Common myeloid progenitor, CD34-positive (primary cell): ENCODE results near the gene GFOD1.
A peak's percentile ranks its signal among the peaks of the same experiment; 100 is the strongest.

Source experiments
- CTCF ChIA-PET: fragments of 350-600 bp; sonication (Branson Sonifier 250); formaldehyde crosslinking; loops from one replicate; lab custom pipeline; 2021; ENCODE audit warnings: antibody characterized with exemption; lab: Charles Lee
- POLR2A ChIA-PET: fragments of 350-600 bp; sonication (Branson Sonifier 250); formaldehyde crosslinking; loops from one replicate; lab custom pipeline; 2021; ENCODE audit warnings: antibody characterized with exemption; lab: Charles Lee
- DNase-seq, 3 donors: peaks; one replicate each; pipeline versions ENCODE4 v3.0.0 to v3.0.0-alpha.2; 2013
- H3K27ac ChIP-seq, 2 experiments: 1 replicate in 1 of 2; 2 replicates in 1 of 2; pipeline ENCODE4 v1.7.0; 2013; ENCODE audit warnings: inconsistent platforms in 2 of 2, low read length in 2 of 2, mild to moderate bottlenecking in 2 of 2, low read depth in 1 of 2, moderate library complexity in 1 of 2; ENCODE audit not compliant: severe bottlenecking in 2 of 2, insufficient read depth in 1 of 2, poor library complexity in 1 of 2
- H3K27me3 ChIP-seq, 5 experiments: replicated peaks in 2 of 5; 1 replicate in 3 of 5; 2 replicates in 2 of 5; pipeline versions ENCODE4 v1.6.1 to v1.7.0; 2013; ENCODE audit warnings: low read length in 4 of 5, mild to moderate bottlenecking in 2 of 5, moderate library complexity in 2 of 5, inconsistent platforms in 1 of 5; ENCODE audit not compliant: insufficient read depth in 5 of 5, control insufficient read depth in 4 of 5
- H3K36me3 ChIP-seq, 4 experiments: 1 replicate in 2 of 4; 2 replicates in 2 of 4; pipeline versions ENCODE4 v1.6.1 to v1.7.0; 2013; ENCODE audit warnings: low read length in 3 of 4, control low read depth in 1 of 4, mild to moderate bottlenecking in 1 of 4; ENCODE audit not compliant: control insufficient read depth in 4 of 4, insufficient read depth in 4 of 4
- H3K4me1 ChIP-seq, 4 experiments: 1 replicate in 3 of 4; 2 replicates in 1 of 4; pipeline versions ENCODE4 v1.6.1 to v1.7.1; 2013; ENCODE audit warnings: low read length in 3 of 4, mild to moderate bottlenecking in 3 of 4, control low read depth in 1 of 4, inconsistent platforms in 1 of 4, moderate library complexity in 1 of 4; ENCODE audit not compliant: control insufficient read depth in 4 of 4, insufficient read depth in 4 of 4; ENCODE audit errors: control extremely low read depth in 1 of 4
- H3K4me3 ChIP-seq, 7 experiments: 1 replicate in 4 of 7; 2 replicates in 3 of 7; pipeline versions ENCODE4 v1.5.1 to v1.7.0; 2013; ENCODE audit warnings: mild to moderate bottlenecking in 7 of 7, low read length in 6 of 7, moderate library complexity in 6 of 7, inconsistent platforms in 2 of 7, low read depth in 2 of 7, control low read depth in 1 of 7; ENCODE audit not compliant: insufficient read depth in 4 of 7, control insufficient read depth in 1 of 7; ENCODE audit errors: extremely low read depth in 1 of 7
- H3K9me3 ChIP-seq, 5 experiments: 1 replicate in 4 of 5; 2 replicates in 1 of 5; pipeline versions ENCODE4 v1.6.1 to v1.7.1; 2013; ENCODE audit warnings: low read length in 4 of 5, mild to moderate bottlenecking in 2 of 5, inconsistent platforms in 1 of 5, low read depth in 1 of 5, moderate library complexity in 1 of 5; ENCODE audit not compliant: control insufficient read depth in 4 of 5, insufficient read depth in 2 of 5; ENCODE audit errors: control extremely low read depth in 1 of 5
- WGBS: methylation state at CpG from one replicate; pipeline ENCODE4 v1.1.5; 2013; ENCODE audit not compliant: insufficient coverage; 5-methylcytosine and 5-hydroxymethylcytosine counted together

The GFOD1 gene

GRCh38 chr6:13415283-13415682 is 72.1 kb downstream of the GFOD1 start:
- no peak for DNase-seq
- ChIA-PET CTCF (interaction anchor here (1.0 to 2.2 kb wide), 5 partner anchors 10 to 122 kb away, joined by 4 to 12 read pairs (median 4); no protein-coding TSS in a partner anchor), POLR2A (no interaction called here)
- Histone ChIP-seq H3K27ac (no peak overlapping the region), H3K9me3 (no peaks in the 10 kb centered on the region), H3K4me1 (peaks cover 0 to 19% (median 12%) of the 10 kb centered on the region in 4 experiments), H3K4me3 (no peak overlapping the region), H3K36me3 (peaks cover 0 to 4% (median 0%) of the 10 kb centered on the region in 4 experiments), H3K27me3 (no peaks in the 10 kb centered on the region)
- 74% methylated on average over 5 of the region's 5 CpGs for whole genome bisulfite sequencing

DNA sequence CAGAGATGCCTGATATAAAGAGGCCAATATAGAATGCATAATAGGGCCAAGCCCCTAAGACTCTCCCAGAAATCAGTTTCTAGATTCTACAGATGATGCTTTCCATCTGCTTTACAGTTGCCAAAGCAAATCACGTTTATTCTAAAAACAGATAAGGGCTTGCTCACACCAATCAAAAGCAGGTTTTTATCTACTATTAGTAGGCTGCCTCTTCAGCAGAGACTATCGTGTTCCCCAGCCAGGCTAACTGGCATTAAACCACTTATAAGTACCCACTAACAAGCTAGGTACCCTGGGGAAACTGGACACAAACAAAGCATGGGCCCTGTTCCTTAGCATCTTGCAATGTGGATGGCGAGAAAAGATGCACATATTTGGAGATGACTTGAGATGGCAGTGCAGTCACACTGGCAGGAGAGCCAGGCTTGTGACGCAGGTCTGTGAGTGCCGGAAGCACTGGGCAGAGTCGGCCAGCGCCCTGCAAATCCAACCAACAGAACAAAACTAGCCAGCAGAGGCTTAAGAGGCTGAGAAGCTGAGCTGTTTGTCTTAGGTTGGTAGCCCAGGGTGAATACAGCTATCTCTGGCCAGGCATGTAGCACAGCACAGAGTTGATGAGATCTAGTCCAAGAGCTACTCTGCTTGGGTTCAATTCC is 73.4 kb downstream of the GFOD1 start:
- Histone ChIP-seq H3K4me3 (no peak overlapping the region), H3K27ac (no peak overlapping the region), H3K9me3 (no peaks in the 10 kb centered on the region), H3K36me3 (peaks cover 0 to 4% (median 0%) of the 10 kb centered on the region in 4 experiments), H3K4me1 (peaks cover 0 to 8% (median 2%) of the 10 kb centered on the region in 4 experiments), H3K27me3 (no peaks in the 10 kb centered on the region)
- ChIA-PET CTCF (interaction anchor here (0.8 to 2.2 kb wide), 26 partner anchors 8 to 211 kb away, joined by 3 to 12 read pairs (median 4); partner anchors contain the start of genes NOL7, SIRT5 and TBC1D7), POLR2A (no interaction called here)
- 75% methylated on average over 6 of the region's 7 CpGs for WGBS
- DNase-seq, result peak; percentile 68 to 89 (median 75)

DNA sequence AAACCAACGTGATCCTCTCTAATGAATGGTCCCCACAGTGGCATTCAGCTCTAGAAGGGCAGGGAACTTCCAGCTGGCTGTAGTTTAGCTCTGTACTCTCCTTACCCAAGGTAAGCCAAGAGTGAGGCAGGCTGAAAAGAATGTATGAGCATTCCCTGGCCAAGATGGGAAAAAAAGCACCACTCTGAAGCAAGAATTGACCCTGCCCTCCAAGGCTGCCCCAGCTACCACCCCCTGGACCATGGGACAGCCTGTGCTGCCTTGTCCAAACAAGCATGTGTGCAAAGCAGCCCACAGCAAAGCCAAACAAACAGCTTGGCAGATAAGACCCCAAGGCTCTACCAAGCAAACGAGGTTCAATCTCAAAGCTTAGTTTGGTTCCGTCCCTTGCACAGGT is 73.9 kb downstream of the GFOD1 start:
- CTCF ChIA-PET, result interaction anchor here (0.8 to 2.2 kb wide), 21 partner anchors 8 to 212 kb away, joined by 3 to 12 read pairs (median 4); partner anchors contain the start of genes NOL7 and TBC1D7
- 95% methylated on average over 3 of the region's 3 CpGs for WGBS
- no peak for DNase-seq
- Histone ChIP-seq H3K27ac (no peak overlapping the region), H3K27me3 (no peaks in the 10 kb centered on the region), H3K36me3 (peaks cover 0 to 4% (median 0%) of the 10 kb centered on the region in 4 experiments), H3K4me3 (no peak overlapping the region), H3K9me3 (no peaks in the 10 kb centered on the region), H3K4me1 (peaks cover 0 to 4% (median 0%) of the 10 kb centered on the region in 4 experiments)
- POLR2A ChIA-PET, result no interaction called here

DNA sequence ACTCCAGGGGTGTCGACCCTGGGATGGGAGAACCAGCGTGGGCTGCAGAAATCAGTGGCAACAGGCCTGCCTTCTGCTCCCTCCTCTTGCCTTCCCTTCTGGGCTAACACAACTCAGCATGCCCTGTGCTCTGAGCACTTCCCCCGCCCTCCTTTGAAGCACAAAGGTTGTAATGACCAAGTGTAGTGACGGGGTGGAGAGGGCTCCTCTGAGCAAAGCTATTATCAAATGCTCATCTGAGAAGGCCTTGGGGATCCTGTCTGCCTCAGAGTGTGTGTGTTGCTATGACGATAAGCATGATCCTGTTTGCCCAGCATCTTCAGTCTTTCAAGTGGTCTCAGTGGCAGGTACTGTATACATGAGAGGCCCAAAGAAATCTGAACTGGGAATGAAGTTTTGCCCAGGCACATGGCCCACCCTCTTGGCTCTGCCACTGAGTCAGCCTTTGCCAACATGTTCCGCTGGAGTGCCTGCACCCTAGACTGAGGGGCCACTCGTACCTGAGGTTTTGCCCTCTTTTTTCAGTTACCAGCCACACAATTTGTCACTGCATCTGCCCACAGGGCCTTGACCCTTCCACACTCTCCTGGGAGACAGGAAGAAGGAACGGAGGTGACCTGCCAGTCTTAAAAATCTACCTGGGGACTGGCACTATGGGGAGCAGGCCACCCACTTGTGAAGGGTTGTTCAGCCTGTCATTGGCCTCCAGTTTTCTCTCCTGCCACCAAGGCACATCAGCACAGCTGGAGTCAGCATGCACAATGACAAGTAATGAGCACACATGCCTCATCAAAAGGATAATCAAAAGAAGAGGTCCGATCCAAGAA is 74.5 kb downstream of the GFOD1 start:
- ChIA-PET POLR2A (no interaction called here), CTCF (interaction anchor here (0.8 to 2.2 kb wide), 15 partner anchors 8 to 212 kb away, joined by 3 to 12 read pairs (median 4); no protein-coding TSS in a partner anchor)
- DNase-seq, result no peak
- Histone ChIP-seq H3K27ac (no peak overlapping the region), H3K4me1 (peaks cover 0 to 5% (median 2%) of the 10 kb centered on the region in 4 experiments), H3K4me3 (no peak overlapping the region), H3K27me3 (no peaks in the 10 kb centered on the region), H3K36me3 (peaks cover 0 to 4% (median 0%) of the 10 kb centered on the region in 4 experiments), H3K9me3 (no peaks in the 10 kb centered on the region)
- 90% methylated on average over 7 of the region's 9 CpGs for WGBS

- H3K9me3 ChIP-seq, result no peaks in the 10 kb centered on the region
- H3K27ac ChIP-seq, result no peak overlapping the region
- no peaks in the 10 kb centered on the region for H3K27me3 ChIP-seq
- ChIA-PET CTCF (interaction anchor here (0.8 to 1.3 kb wide), 9 partner anchors 10 to 127 kb away, joined by 3 to 4 read pairs (median 3); no protein-coding TSS in a partner anchor), POLR2A (no interaction called here)
- H3K4me3 ChIP-seq, result no peak overlapping the region
- DNase-seq, result no peak
- 95% methylated on average over 5 of the region's 5 CpGs for WGBS
- H3K36me3 ChIP-seq, result no peaks in the 10 kb centered on the region
- H3K4me1 ChIP-seq, result peaks cover 0 to 6% (median 2%) of the 10 kb centered on the region in 4 experiments
Observed at GRCh38 chr6:13412211-13412610, 75.2 kb downstream of the GFOD1 start.

DNA sequence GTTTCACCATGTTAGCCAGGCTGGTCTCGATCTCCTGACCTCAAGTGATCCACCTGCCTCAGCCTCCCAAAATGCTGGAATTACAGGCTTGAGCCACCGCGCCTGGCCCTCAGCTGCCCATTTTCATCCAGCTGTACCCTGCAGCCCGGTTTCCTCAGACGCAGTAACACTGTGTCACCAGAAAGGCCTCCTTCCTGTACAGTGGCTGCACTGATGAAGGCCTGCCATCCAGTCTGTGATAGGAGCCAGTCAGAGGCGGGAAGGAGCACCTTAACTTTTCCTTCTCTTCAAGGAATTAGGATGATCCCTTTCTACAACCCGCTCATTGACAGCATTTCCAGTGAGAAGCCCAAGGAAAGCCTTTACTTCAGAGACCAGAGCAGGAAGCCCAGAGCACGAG is 75.9 kb downstream of the GFOD1 start:
- H3K36me3 ChIP-seq, result no peaks in the 10 kb centered on the region
- H3K4me3 ChIP-seq, result no peak overlapping the region
- WGBS, result 61% methylated on average over 6 of the region's 8 CpGs
- ChIA-PET POLR2A (interaction anchor here (0.6 kb wide), 1 partner anchor 12 kb away, joined by 3 read pairs; no protein-coding TSS in a partner anchor), CTCF (interaction anchor here (0.8 to 1.3 kb wide), 13 partner anchors 8 to 128 kb away, joined by 3 to 5 read pairs (median 3); no protein-coding TSS in a partner anchor)
- H3K27ac ChIP-seq, result no peak overlapping the region
- no peak for DNase-seq
- H3K9me3 ChIP-seq, result no peaks in the 10 kb centered on the region
- H3K4me1 ChIP-seq, result peaks cover 0 to 6% (median 2%) of the 10 kb centered on the region in 4 experiments
- H3K27me3 ChIP-seq, result no peaks in the 10 kb centered on the region
